ENCODE data around the gene KAT6B. TPM values are rescaled to one million over a fixed set of nuclear protein-coding genes. Genes with fewer than 3 reads are reported as not detected.

The KAT6B gene
- total RNA-seq, 2 experiments from 2014 or later: 70.3 to 74.2 TPM

DNA sequence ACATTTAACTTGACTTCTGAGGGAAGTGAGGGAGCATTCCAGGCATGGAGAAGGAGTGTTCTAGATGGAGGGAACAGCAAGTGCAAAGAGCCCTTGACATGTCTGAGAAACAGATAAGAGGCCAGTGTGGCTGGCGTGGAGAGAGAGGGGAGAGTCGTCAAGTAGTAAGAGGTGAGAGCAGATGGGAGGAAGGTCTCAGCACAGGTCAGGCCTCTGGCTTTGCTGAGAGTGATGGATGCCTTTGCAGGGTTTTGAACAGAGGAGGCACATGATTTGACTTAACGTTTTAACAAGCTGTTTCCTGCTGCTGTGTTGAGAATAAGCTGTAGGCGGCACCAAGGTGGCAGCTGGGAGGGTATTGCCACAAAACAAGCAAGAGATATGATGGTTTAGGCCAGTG lies 97.2 kb downstream of the KAT6B start:
- H3K36me3 ChIP-seq (ENCODE audit: insufficient read depth, low read length): no peaks in the 10 kb centered on the region
- no peak overlapping the region for H3K27ac ChIP-seq (ENCODE audit: low read depth in 1 of 2, low read length in 2 of 2)
- no peaks in the 10 kb centered on the region for H3K27me3 Mint-ChIP-seq
- H3K4me1 ChIP-seq (ENCODE audit: insufficient read depth, low read length): peaks cover 11% of the 10 kb centered on the region
- no peak overlapping the region for H3K4me3 Mint-ChIP-seq
- ATAC-seq (ENCODE audit: poor library complexity) (peak; percentile 51), DNase-seq (peak in 2 of 14 experiments; percentile 20 to 25)
- peaks cover 5 to 12% of the 10 kb centered on the region in 2 experiments for H3K9me3 ChIP-seq (ENCODE audit: control insufficient read depth in 1 of 2, insufficient read depth in 1 of 2, low read length in 2 of 2)
- H3K4me3 ChIP-seq (ENCODE audit: low read length): no peak overlapping the region
- ChIA-PET POLR2A (no interaction called here), CTCF (no interaction called here)
- intact Hi-C loops (cut with DNase I, micrococcal nuclease): no loop called here
- H3K27me3 ChIP-seq (ENCODE audit: control insufficient read depth in 1 of 2, insufficient read depth in 2 of 2, low read length in 2 of 2): no peaks in the 10 kb centered on the region
- no peaks in the 10 kb centered on the region for H3K9me3 Mint-ChIP-seq
- TF ChIP-seq, protein P1, sequence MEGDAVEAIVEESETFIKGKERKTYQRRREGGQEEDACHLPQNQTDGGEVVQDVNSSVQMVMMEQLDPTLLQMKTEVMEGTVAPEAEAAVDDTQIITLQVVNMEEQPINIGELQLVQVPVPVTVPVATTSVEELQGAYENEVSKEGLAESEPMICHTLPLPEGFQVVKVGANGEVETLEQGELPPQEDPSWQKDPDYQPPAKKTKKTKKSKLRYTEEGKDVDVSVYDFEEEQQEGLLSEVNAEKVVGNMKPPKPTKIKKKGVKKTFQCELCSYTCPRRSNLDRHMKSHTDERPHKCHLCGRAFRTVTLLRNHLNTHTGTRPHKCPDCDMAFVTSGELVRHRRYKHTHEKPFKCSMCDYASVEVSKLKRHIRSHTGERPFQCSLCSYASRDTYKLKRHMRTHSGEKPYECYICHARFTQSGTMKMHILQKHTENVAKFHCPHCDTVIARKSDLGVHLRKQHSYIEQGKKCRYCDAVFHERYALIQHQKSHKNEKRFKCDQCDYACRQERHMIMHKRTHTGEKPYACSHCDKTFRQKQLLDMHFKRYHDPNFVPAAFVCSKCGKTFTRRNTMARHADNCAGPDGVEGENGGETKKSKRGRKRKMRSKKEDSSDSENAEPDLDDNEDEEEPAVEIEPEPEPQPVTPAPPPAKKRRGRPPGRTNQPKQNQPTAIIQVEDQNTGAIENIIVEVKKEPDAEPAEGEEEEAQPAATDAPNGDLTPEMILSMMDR (IDR thresholded peaks at IDR 0.05): no peak
- peak overlapping the region; percentile 6 for H3K27ac Mint-ChIP-seq
- peaks cover 21% of the 10 kb centered on the region for H3K36me3 Mint-ChIP-seq (ENCODE audit: low read depth)
- peaks cover 66% of the 10 kb centered on the region for H3K4me1 Mint-ChIP-seq (ENCODE audit: low read depth)

DNA sequence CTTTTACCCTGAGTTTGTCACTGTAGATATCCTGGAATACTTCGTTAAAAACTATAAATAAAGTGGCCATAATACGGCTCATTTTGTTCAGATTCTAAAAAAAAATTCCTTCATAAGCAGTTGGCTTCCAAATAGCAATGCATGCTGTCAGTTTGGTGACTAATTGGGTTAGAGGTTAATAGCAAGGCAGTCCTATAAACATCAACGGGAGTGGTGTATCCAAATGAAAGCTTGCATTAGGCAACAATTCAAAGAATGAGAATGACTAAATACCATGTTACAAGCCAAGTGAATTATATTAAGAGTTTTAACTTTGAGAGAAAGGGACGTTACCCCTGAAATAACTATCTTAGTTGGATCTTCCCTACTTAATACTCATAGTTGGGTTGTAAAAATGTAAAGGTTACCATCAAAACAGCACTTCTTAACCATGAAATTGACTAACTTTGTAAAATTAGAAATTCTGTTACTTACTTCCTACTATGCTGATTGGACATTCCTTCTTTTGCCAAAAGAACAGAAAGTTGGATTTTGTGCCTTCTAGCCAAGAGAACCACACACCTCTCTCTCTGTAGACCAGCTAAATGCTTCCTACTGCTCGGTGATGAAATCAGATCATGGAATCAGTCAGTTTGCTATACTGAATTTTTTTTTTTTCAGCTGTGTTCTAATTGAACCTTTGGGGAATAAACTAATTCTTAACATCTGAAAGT lies 98.0 kb downstream of the KAT6B start:
- H3K9me3 Mint-ChIP-seq: no peaks in the 10 kb centered on the region
- no peaks in the 10 kb centered on the region for H3K27me3 ChIP-seq (ENCODE audit: control insufficient read depth in 1 of 2, insufficient read depth in 2 of 2, low read length in 2 of 2)
- peaks cover 11% of the 10 kb centered on the region for H3K4me1 ChIP-seq (ENCODE audit: insufficient read depth, low read length)
- no peaks in the 10 kb centered on the region for H3K27me3 Mint-ChIP-seq
- H3K9me3 ChIP-seq (ENCODE audit: control insufficient read depth in 1 of 2, insufficient read depth in 1 of 2, low read length in 2 of 2): peaks cover 3% of the 10 kb centered on the region in 2 experiments
- peaks cover 17% of the 10 kb centered on the region for H3K36me3 Mint-ChIP-seq (ENCODE audit: low read depth)
- no peak overlapping the region for H3K4me3 Mint-ChIP-seq
- no peak for DNase-seq
- ChIA-PET CTCF (interaction anchor here (1.4 kb wide), 1 partner anchor 16 kb away, joined by 4 read pairs; no protein-coding TSS in a partner anchor), POLR2A (no interaction called here)
- intact Hi-C loops (cut with DNase I, micrococcal nuclease): no loop called here
- ATAC-seq (ENCODE audit: poor library complexity): no peak
- no peak overlapping the region for H3K27ac ChIP-seq (ENCODE audit: low read depth in 1 of 2, low read length in 2 of 2)
- H3K4me1 Mint-ChIP-seq (ENCODE audit: low read depth): peaks cover 66% of the 10 kb centered on the region
- no peak overlapping the region for H3K4me3 ChIP-seq (ENCODE audit: low read length)
- no peak overlapping the region for H3K27ac Mint-ChIP-seq
- TF ChIP-seq, protein P1 (IDR thresholded peaks at IDR 0.05): no peak
- H3K36me3 ChIP-seq (ENCODE audit: insufficient read depth, low read length): no peaks in the 10 kb centered on the region

DNA sequence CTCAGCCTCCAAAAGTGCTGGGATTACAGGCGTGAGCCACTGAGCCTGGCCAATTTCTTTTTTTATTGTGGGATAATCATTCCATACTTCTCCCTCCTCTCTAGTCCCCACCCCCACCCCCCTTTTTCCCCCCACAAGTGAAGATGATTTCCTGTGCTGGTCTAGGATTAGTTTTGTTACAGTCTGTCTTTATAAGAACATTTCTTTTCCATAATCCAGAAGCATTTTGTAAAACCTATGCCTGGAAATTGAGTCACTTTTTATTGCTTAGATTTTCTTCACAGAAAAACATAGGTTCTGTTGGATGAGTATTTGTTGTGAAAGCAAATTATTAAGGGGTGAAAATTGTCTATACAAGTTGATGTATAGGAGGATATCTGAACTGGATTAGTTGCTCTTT lies 98.9 kb downstream of the KAT6B start:
- ChIA-PET POLR2A (no interaction called here), CTCF (interaction anchor here (1.4 kb wide), 1 partner anchor 15 kb away, joined by 4 read pairs; no protein-coding TSS in a partner anchor)
- Histone ChIP-seq H3K27me3 (ENCODE audit: control insufficient read depth in 1 of 2, insufficient read depth in 2 of 2, low read length in 2 of 2) (no peaks in the 10 kb centered on the region), H3K4me1 (ENCODE audit: insufficient read depth, low read length) (peaks cover 11% of the 10 kb centered on the region), H3K9me3 (ENCODE audit: control insufficient read depth in 1 of 2, insufficient read depth in 1 of 2, low read length in 2 of 2) (no peaks in the 10 kb centered on the region), H3K36me3 (ENCODE audit: insufficient read depth, low read length) (no peaks in the 10 kb centered on the region), H3K4me3 (ENCODE audit: low read length) (no peak overlapping the region), H3K27ac (ENCODE audit: low read depth in 1 of 2, low read length in 2 of 2) (no peak overlapping the region)
- intact Hi-C loops (cut with DNase I, micrococcal nuclease): no loop called here
- ATAC-seq (ENCODE audit: poor library complexity) (no peak), DNase-seq (no peak)
- peaks cover 8% of the 10 kb centered on the region for H3K36me3 Mint-ChIP-seq (ENCODE audit: low read depth)
- no peaks in the 10 kb centered on the region for H3K27me3 Mint-ChIP-seq
- H3K4me1 Mint-ChIP-seq (ENCODE audit: low read depth): peaks cover 64% of the 10 kb centered on the region
- no peak overlapping the region for H3K4me3 Mint-ChIP-seq
- H3K9me3 Mint-ChIP-seq: no peaks in the 10 kb centered on the region
- TF ChIP-seq, protein P1 (IDR thresholded peaks at IDR 0.05): no peak
- H3K27ac Mint-ChIP-seq: no peak overlapping the region

Measured in CD4-positive, alpha-beta T cell (primary cell).